ENCODE measurements around the gene RDH13. TPM values are rescaled to one million over a fixed set of nuclear protein-coding genes. Genes with fewer than 3 reads are reported as not detected.
"Not testable (repeated sequence)": the region's sequence is repeated elsewhere in the genome, so short reads cannot be mapped to it uniquely, and the experiment has no call there.

Gene RDH13
- total and polyA plus RNA-seq, 10 donors = 4.6 to 31.5 (median 17.2) TPM

GRCh38 chr19:55109527-55110291 lies 46.8 kb upstream of the RDH13 start:
- intact Hi-C loops (cut with DNase I; ENCODE audit: low total_unique reads) = no loop called here
- Histone ChIP-seq H3K4me3 (no peak overlapping the region), H3K36me3 (peaks cover 0 to 83% (median 24%) of the 10 kb centered on the region in 6 donors), H3K27me3 (replicated peaks in 1 of 7) (no peaks in the 10 kb centered on the region), H3K9me3 (no peaks in the 10 kb centered on the region), H3K4me1 (peaks cover 4 to 37% (median 26%) of the 10 kb centered on the region in 6 donors), H3K27ac (no peak overlapping the region)
- no peak for DNase-seq
- WGBS, 5 donors = 88 to 95% (median 91%) methylated on average over 14 to 20 of the region's 20 CpGs
- TF ChIP-seq CTCF (IDR thresholded peaks at IDR 0.05 in 8 of 11, conservative IDR thresholded peaks at IDR 0.05 in 3 of 11) (no peak), POLR2AphosphoS5 (IDR thresholded peaks at IDR 0.05) (peak in 1 of 3 donors; percentile 48), POLR2A (IDR thresholded peaks at IDR 0.05) (no peak)

GRCh38 chr19:55107252-55107651 lies 44.3 kb upstream of the RDH13 start:
- DNase-seq; H3K4me3 ChIP-seq; H3K27me3 ChIP-seq (replicated peaks in 1 of 7); intact Hi-C loops (cut with DNase I; ENCODE audit: low total_unique reads); H3K27ac ChIP-seq: not testable (repeated sequence)
- H3K9me3 ChIP-seq = peaks cover 0 to 10% (median 8%) of the 10 kb centered on the region in 8 donors
- H3K36me3 ChIP-seq = peaks cover 0 to 90% (median 32%) of the 10 kb centered on the region in 6 donors
- H3K4me1 ChIP-seq = peaks cover 0 to 12% (median 7%) of the 10 kb centered on the region in 6 donors
- WGBS, 5 donors = 97 to 100% (median 98%) methylated on average over 3 of the region's 3 CpGs

GRCh38 chr19:55106591-55106990 lies 43.6 kb upstream of the RDH13 start:
- H3K36me3 ChIP-seq = peaks cover 0 to 90% (median 32%) of the 10 kb centered on the region in 6 donors
- H3K27ac ChIP-seq = no peak overlapping the region
- peaks cover 0 to 10% (median 8%) of the 10 kb centered on the region in 8 donors for H3K9me3 ChIP-seq
- H3K4me1 ChIP-seq = peaks cover 0 to 6% (median 3%) of the 10 kb centered on the region in 6 donors
- no peak for DNase-seq
- TF ChIP-seq POLR2A (IDR thresholded peaks at IDR 0.05) = no peak
- peak in 1 of 3 donors; percentile 8 for TF ChIP-seq POLR2AphosphoS5 (IDR thresholded peaks at IDR 0.05)
- WGBS, 5 donors = 91 to 94% (median 92%) methylated on average over 5 to 6 of the region's 6 CpGs
- intact Hi-C loops (cut with DNase I; ENCODE audit: low total_unique reads) = no loop called here
- H3K4me3 ChIP-seq = no peak overlapping the region
- H3K27me3 ChIP-seq (replicated peaks in 1 of 7) = no peaks in the 10 kb centered on the region

DNA sequence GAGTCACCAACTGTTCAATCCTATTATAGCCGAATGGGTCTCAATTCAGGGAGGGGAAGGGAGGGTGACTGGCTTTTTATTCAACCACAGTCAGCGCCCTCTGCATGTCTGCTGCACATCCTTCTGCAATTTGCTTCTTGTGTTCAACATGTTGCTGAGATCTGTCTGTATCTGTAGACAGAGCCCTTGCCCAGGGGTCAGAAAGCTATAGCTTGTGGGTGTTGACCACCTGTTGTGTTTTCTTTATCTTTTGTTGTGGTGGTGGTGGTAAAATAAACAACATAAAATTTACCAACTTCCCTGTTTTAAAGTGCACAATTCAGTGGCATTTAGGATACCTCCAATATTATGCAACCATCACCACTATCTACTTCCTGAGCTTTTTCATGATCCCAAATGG lies 42.3 kb upstream of the RDH13 start:
- WGBS, 5 donors = 79 to 88% (median 87%) methylated on average over 2 of the region's 2 CpGs
- no peak for DNase-seq
- Histone ChIP-seq H3K4me1 (peaks cover 0 to 8% (median 1%) of the 10 kb centered on the region in 6 donors), H3K27ac (no peak overlapping the region), H3K4me3 (no peak overlapping the region), H3K36me3 (peaks cover 0 to 93% (median 40%) of the 10 kb centered on the region in 6 donors), H3K27me3 (replicated peaks in 1 of 7) (no peaks in the 10 kb centered on the region), H3K9me3 (peaks cover 0 to 10% (median 8%) of the 10 kb centered on the region in 8 donors)
- TF ChIP-seq POLR2AphosphoS5 (IDR thresholded peaks at IDR 0.05) (no peak), POLR2A (IDR thresholded peaks at IDR 0.05) (no peak), CTCF (IDR thresholded peaks at IDR 0.05 in 8 of 11, conservative IDR thresholded peaks at IDR 0.05 in 3 of 11) (no peak)
- intact Hi-C loops (cut with DNase I; ENCODE audit: low total_unique reads) = no loop called here

DNA sequence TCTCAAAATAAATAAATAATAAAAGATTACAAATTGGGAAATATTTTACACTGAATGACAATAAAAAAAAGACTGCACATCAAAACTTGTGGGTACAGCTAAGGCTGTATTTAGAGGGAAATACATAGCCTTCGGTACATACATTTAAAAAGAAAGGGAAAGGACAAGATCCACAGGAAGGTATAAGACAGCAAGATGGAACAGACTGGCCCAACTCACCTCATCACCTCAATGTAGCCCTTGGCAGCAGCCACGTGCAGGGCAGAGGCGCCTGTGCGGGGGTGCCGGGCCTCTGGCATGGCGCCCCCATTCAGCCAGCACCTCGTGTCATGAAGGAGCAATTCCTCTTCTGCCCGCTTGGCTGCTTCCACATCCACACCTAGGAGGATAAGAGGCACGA lies 40.2 kb upstream of the RDH13 start:
- Histone ChIP-seq H3K4me1 (peaks cover 5 to 29% (median 20%) of the 10 kb centered on the region in 6 donors), H3K36me3 (peaks cover 0 to 93% (median 41%) of the 10 kb centered on the region in 6 donors), H3K4me3 (no peak overlapping the region), H3K27ac (no peak overlapping the region), H3K27me3 (replicated peaks in 1 of 7) (no peaks in the 10 kb centered on the region), H3K9me3 (peaks cover 0 to 10% (median 8%) of the 10 kb centered on the region in 8 donors)
- intact Hi-C loops (cut with DNase I; ENCODE audit: low total_unique reads) = no loop called here
- no peak for TF ChIP-seq POLR2A (IDR thresholded peaks at IDR 0.05)
- TF ChIP-seq POLR2AphosphoS5 (IDR thresholded peaks at IDR 0.05) = peak in 1 of 3 donors; percentile 39
- WGBS, 5 donors = 96 to 98% (median 96%) methylated on average over 9 of the region's 9 CpGs
- DNase-seq = no peak
